Measurements from ENCODE around the gene IRF2BPL.
A peak's percentile ranks its signal among the peaks of the same experiment; 100 is the strongest.

The IRF2BPL gene

DNA sequence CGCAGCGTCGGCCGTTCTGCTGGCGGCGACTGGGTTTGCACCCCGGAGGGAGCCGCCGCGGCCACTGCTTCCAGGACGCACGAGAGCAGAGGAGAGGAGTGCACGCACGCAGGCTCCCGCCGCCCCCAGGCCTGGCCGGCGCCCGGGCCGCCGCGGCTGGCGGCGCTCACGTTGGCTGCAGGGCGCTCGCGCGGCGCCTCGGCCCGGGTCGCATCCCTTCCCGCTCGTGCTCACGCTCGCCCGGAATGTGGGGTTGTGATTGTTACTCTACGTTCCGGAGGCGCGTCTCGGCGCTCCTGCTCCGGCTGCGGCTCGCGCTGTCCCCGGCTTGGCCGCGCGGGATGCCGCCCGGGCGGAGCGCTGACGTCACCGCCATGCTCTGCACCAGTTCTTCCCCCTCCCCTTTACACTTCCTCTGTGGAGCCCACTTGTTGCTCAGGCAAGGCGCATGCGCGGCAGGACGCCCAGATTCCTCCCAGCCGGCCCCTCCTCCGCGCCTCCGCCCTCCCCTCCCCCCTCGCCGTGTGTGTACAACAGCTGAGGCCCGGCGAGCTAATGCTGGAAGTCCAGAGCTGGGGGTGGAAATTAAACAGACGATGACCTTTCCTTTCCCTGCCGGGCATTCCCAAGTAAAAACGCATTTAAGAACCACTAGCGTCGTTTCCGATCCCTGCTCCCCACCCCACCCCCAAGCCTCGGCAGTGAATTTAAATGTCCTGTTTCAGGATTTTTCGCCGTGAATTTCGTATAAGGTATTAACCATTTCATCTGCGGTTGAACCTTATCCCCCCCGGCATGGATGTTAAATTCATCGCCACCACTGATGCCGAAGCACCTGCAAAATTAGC, at the start of gene IRF2BPL:
TSS of gene IRF2BPL (minus strand) at position 325 of the 848 bp plus-strand sequence. CDS start 916 bp downstream, outside the sequence.
- DNase-seq (ENCODE audit: low spot score): peak; percentile 98

DNA sequence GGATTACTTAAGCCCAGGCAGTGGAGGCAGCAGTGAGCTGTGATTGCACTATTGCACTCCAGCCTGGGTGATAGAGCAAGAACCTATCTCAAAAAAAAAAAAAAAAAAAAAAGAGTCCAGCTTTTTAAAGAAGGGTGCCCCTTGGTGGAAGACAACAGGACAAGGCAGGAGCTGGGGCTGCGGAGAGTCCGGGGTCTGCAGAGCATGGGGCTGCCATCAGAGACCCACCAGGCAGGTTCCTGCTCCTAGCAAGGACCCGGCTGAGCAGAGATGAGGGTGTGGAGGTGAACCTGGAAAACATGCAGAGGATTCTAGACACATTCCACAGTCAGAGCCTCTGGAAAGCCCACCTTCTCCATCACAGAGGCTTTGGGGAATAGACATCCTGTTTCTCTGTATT, 48.5 kb upstream of the IRF2BPL start:
- no peak for DNase-seq (ENCODE audit: low spot score)

DNA sequence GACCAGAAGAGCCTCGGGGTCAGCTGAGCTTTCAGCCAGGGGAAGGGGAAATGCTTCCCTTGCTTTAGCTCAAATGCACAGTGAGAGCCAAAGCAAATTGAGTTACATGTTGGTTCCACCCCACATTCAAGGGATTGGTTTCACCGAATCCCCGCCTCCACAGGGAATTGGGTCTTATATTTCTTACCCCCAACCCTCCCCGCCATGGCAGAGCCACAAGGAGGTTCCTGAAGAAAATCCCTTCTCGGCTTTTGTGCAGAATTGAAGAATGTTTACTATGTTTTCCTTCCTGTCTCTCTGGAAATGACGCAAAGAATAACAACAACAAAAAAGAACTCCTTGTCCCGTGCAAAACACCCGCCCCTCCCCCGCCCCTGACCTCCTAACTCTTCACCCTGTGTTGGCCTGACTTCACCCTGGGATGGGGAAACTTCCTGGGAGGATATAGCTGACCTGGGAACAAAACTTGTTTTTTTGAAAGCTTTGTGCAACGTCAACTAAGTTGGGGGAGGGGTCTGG, 47.7 kb upstream of the IRF2BPL start:
- DNase-seq (ENCODE audit: low spot score): no peak

DNA sequence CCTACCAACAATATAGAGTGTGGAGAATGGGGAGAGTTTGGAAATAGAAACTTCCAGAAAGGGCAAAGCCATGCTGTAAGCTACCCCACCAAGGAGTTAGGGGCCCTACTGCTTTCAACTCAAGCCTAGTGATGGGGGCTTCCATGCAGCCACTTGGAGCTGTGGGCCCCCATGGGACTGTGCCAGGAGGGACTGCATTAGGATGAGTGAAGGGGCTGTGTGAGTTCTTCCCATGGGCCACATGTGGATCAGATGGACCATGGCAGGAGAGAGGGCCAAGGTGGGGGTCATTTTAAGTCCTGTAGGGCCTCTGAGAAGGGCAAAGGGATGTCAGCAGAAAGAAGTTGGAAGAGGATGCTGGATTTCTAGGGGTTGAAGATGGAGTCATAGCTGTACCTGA, 46.5 kb upstream of the IRF2BPL start:
- no peak for DNase-seq (ENCODE audit: low spot score)

DNA sequence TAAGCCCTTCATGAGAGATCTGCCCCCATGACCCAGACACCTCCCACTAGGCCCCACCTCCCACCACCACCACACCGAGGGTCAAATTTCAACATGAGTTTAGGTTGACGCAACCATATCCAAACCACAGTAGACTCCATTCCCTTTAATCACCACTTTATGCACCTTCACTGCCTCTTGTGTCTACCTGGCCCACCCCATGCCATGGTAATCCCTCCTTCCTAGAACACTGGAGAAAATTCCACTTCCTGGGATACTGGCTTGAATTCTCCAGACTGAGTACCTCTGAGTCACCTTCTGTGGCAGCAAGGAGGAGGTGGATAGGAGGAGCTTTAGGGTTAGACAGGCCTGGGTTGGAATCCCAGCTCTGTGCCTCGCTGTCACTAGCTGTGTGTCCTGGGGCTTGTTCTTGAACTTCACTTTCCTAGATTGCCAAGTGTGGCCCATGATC, 43.5 kb upstream of the IRF2BPL start:
- no peak for DNase-seq (ENCODE audit: low spot score)

DNA sequence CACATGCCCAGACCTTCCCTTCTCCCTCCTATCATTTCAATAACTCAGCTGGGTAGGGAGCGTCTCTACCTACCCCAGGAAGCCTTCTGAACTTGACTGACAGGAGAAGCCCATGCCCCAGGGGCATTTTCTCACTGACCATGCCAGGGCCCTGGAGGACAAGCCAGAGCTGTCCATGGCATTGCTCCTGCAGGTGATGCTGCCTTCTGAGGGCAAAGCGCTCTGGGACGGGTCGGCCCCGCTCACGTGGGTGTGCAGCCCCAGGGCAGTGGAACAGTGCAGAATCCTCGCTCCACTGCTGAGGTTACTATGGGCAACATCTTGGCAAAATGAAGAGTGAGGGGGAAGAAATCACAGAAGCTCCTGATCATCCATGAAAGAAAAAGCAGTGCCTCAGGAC, 41.0 kb upstream of the IRF2BPL start:
- DNase-seq (ENCODE audit: low spot score): no peak

DNA sequence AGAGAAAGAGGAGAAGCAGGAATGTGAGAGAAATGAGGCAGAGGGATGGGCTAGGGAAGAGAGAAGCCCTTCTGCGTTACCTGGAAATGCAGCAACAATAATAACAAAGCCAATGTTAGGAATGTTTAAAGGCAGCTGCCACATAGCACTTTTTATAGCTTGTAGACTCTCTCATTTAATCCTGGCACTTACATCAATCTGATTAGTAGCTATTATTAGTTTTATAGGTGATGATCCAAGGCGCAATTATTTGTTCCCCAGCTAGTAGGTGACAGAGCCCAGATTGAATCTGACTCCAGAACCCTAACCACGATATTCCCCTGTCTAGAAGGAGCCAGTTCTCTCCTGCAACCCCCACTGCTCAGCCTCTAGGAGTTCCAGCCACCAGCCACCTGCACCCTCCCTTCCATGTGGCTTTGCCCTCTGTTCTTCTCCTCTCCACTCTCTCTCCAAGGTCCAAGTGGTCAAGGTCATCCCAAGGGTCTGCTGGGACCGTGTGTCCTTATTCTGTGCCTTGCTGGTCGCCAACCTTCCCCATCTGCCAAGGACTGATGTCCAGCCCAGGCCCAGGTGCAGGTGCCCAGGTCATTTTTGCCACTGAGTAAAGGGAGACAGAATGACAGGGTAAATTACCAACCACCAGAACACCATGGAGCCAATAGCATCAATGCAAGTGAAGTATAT, 40.2 kb upstream of the IRF2BPL start:
- DNase-seq (ENCODE audit: low spot score): no peak

DNA sequence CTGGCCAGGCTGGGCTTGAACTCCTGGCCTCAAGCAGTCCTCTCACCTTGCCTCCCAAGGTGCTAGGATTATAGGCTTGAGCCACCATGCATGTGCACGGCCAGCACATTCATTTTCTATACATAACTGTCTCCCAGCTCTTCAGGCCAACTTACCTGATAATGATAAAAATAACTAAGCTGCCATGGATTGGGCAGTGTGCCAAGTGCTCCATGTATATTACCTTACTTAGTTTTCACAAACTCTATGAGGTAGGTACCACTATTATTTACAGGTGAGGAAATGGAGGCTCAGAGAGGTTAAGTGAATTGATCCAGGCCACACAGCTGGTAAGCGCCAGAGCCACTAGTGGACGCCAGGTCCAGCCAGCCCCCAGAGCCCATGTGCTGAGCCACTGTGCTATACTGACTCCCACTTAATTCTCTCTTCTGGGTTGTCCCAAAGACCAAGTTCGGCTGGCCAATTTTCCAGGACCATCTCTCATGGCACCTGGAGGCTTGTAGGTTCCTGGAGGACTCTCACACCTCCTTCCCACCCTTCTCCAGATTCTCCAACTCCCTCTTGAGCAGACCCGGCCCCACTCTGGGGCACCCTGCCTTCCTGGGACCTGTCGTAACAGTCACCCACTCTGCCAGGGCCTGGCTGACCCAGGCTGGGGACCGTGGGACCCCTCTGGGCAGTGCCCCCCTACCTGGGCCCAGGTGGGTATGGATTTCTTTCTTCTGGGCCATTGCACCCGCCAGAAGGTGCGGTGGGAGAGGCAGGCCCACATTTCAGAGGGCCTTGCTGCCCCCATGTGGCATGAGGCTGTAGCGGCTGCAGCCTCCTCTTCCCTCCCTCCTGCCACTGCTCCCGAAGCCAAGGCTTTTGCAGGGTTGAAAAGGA, 39.4 kb upstream of the IRF2BPL start:
- DNase-seq (ENCODE audit: low spot score): peak; percentile 78

DNA sequence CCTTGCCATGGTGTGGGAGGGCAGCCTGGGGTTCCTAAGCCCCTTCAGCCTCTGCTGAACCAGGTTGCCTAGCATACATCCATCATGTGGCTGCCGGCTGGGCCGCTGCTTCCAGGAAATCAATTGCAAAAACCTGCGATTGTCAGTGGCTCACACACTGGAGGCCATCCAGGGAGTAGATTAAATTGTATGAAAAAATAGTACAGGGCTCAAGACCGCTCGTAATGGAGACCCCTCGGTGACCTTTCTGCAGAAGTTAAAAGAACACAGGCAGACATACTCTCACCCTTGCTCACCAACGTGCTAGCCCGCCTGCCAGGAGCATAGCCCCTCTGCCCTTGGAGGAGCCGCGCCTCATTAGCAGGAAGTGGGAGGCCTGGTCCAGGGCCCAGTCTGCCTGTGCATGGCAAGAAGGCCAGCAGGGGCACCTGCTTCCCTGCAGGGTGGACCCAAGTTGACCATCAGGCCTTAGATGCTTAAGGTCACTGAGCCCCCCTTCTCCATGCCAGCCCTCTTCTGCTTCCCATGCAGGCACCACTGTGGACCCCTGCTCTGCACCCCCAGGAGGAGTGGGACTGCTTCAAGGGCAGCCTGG, 38.2 kb upstream of the IRF2BPL start:
- no peak for DNase-seq (ENCODE audit: low spot score)

DNA sequence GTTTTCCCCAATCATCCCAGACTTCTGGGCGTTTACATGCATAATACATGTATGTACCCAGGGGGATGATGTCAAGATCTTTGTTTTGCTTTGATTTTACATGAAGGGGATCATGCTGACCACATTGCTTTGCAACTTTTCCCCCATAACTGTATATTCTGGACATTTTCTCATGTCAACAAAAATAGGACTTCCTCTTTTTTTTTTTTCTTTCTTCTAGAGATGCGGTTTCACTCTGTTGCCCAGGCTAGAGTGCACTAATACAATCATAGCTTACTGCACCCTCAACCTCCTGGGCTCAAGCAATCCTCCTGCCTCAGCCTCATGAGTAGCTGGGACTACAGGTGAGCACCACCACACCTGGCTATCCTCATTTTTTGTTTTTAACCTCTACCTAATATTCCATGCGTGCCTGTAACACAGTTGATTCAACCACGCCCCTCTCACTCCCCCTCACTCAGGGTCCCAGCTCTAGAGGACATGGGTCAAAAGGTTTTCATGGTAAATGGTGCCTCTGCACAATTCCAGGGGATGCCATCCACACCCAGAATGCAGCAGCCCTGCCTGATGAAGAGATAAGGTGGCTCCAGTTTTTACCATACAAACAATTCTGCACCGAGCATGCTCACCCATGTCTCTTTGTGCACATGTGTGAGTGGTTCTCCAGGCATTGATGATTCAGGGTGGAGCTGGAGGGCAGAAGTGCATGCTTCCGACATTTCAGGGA, 37.5 kb upstream of the IRF2BPL start:
- DNase-seq (ENCODE audit: low spot score): no peak

DNA sequence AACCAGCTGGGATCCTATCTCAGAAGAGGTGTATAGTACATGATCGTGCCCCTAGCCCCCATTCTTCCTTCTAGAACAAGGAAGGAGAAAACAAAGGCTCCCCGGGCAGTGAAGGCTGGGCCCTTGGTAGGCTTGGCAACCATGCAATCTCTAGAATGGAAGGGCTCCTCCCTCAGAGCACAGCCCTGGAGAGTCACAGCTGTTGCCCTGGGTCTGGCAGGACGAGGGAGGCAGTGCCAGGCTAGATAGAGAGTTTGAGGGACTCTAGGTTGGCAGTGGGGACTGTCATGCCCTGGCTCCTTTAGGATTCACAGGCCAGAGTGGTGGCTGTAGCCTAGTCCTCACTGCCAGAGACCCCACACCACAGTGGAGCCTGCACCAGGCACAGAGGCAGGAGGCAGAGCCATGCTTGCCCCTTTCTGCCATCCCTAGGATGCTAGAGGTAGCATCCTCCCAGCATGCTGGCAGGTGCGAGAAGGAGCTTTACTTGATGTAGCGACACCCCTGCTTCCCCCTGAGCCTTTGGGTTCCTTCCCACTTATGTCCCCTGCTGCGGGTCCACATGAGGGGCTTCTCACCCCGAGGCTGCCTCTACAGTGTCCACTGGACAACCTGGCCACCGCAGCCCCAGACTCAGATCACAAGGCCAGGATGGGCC, 36.1 kb upstream of the IRF2BPL start:
- DNase-seq (ENCODE audit: low spot score): no peak

DNA sequence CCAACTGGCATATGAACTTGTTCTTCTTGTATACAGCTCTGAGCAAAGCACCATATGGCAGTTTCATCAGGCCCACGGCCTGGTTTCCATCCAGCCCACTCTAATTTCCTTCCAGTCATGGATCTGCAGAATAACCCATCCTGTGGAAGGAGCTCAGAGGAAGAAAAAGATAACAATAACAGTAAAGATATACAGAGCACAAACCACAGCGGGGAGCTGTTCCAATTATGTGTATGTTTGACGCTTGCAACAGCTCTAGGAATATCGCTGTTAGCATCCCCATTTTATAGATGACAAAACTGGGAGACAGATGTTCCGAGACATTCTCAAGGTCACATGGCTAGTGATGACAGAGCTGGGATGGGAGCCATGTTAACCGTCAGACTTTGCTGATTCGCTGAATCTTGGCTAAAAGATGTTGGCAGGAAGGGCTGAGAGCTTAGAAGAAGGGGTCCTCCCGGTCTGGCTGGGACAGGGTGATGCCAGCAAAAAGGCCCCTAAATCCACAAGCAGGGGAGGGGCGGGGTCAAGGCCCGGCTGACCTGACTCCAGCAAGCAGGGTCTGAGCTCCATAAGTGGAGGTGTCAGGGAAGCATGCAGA, 35.2 kb upstream of the IRF2BPL start:
- DNase-seq (ENCODE audit: low spot score): no peak

DNA sequence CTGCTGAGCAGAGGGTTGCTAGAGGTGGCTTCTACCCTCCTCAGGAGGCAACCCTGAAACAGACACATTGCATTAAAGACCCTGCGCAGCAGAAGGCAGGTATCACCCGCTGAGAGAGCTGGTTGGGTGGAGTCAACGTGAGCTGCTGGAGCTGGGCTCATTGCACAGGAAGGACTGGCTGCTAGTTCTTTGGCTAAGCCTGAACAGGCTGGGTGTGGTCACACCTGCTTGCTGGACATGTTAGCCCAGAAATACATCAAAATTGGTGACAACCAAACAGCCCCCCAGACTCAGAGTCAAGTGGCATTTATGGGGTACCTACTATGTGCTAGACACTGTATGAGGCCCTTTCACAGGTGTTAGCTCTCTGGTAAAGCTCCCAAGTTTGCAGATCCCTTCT, 33.8 kb upstream of the IRF2BPL start:
- no peak for DNase-seq (ENCODE audit: low spot score)

DNA sequence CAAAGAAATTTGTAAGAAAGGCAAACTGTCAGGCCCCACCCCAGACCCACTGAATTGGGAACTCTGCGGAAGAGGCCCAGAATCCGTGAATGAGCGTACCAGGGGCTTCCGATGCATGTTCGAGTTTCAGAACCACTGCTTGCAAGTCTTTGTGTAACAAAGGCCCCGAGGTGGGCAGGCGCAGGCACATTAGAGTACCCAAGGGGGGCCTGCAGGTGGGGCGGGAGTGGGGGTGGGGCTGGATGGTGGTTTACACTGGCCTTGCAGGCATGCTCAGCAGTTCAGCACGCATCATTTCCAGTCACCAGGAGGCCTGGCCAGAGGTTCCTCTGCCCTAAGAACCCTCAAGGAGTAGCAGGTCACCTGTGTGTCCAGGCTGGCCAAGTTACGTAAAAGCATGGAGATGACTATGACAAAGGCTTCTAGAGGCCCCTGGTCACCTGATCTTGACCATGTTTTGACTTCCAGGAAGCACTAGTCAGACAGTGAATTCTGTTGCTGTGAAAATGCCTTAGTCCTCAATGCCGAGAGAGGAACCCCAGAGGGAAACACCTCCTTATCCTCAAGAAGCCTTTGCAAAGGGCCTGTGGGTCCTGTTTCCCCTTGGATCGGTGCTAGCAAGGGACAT, 33.2 kb upstream of the IRF2BPL start:
- no peak for DNase-seq (ENCODE audit: low spot score)

DNA sequence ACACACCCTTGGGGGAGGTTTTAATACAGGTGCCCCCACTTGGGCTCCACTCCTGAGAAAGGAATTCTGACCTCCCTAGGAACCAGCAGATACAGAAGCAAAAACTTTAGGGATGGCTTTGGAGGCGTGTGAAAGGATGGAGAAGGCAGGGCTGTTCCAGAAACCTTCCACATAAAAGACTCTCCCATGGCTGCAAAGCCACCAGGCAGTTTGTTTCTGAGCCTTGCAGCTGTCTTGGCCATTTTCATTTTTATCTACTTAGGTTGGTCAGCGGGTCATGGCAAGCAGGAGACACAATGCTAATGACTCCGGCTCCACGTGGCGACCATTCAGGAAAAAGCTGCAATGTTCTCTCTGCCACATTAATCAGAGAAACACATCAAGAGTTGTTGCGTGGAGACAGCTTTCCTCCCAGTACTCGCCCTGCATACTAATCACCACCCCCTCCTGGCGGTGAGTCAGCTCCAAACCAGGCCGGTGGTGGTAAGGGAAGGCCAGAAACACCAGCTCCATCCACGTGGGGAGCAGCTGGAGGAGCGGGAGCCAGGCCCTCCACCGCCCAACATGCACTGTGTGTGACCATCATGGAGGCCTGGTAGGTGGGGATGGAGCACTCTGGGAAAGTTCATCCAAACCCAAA, 30.9 kb upstream of the IRF2BPL start:
- peak; percentile 80 for DNase-seq (ENCODE audit: low spot score)

DNA sequence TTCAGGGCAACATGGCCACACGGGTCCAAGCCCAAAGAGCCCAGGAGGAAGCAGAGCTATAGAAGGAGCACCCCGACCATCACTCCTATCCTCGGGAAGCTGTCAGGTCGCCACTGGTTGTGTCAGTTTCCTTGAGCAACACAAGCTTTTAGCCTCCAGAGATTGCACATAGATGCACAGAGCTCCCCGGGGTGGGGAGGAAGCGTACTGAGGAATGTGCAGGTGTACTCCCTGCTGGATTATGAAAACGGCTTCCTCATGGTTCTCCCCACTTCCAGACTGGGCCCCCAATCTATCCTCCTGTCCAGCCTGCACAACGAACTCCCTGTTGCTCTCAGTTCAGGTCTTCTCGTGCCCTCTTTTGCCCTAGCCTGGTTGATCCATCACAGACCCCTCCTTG, 30.3 kb upstream of the IRF2BPL start:
- no peak for DNase-seq (ENCODE audit: low spot score)

DNA sequence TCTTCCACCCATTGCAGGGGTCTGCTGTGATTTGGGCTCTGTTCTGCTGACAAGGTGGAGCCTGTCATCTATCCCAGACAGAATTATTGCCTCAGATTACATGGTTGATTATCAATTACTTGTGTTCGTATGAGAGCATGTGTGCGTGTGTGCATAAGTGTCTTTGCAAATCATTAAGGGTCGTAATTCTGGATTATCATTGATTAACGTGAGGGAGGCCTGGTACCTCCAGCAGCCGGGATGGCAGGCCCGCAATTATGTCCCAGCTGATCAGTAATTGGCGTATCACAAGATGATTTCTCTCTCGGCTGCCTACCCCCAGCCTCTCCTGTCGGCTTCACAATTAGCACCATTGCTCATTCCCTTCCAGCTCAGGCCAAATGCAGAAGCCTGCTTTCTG, 29.6 kb upstream of the IRF2BPL start:
- DNase-seq (ENCODE audit: low spot score): no peak

DNA sequence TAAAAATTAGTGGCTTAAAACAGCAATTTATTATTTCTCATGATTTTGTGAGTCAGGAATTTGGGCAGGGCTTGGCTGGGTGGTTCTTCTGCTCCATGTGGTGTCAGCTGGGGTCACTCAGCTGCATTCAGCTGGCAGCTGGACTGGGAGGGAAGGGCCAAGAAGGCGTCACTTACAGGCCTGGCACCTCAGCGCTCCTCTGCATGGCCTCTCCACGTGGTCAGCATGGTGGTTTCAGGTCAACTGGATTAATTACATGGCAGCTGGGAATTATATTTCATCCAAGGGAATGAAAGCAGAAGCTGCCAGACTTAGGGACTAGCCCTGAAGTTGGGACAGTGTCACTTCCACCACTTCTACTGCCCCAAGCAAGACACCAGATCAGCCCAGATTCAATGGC, 27.5 kb upstream of the IRF2BPL start:
- DNase-seq (ENCODE audit: low spot score): no peak

DNA sequence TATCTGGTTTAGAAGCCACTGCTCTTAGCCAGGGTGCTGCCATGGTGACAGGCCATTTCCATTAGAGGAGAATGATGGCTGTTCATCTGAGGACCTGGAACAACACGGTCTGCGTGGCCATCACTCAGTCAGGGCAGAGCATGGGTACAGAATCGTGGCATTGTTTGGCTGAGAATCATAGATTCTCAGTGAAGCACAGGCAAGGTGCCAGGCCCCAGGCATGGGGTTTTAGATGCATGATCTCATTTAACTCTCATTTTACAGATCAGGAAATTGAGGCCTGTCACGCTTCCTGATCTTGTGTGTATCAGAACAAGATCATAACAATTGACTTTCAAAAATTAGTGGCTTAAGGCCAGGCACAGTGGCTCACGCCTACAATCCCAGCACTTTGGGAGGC, 26.8 kb upstream of the IRF2BPL start:
- no peak for DNase-seq (ENCODE audit: low spot score)

Measured in AG08396 (cell line).